ENCODE data around the gene COQ4.
"Not testable (repeated sequence)": the region's sequence is repeated elsewhere in the genome, so short reads cannot be mapped to it uniquely, and the experiment has no call there.

Gene COQ4

GRCh38 chr9:128304136-128304970 lies 18.3 kb upstream of the COQ4 start:
- DNase-seq, result no peak

- no peak for DNase-seq
Measured at GRCh38 chr9:128304971-128305288, 17.7 kb upstream of the COQ4 start.

GRCh38 chr9:128309551-128309950 lies 13.1 kb upstream of the COQ4 start:
- no peak for DNase-seq

GRCh38 chr9:128310461-128310860 lies 12.2 kb upstream of the COQ4 start:
- DNase-seq, result no peak

- no peak for DNase-seq
Measured at GRCh38 chr9:128314697-128315096, 7.9 kb upstream of the COQ4 start.

- DNase-seq, result no peak
Measured at GRCh38 chr9:128316421-128316820, 6.2 kb upstream of the COQ4 start.

GRCh38 chr9:128317629-128318028 lies 5.0 kb upstream of the COQ4 start:
- DNase-seq, result no peak

GRCh38 chr9:128321343-128321742 lies 1.3 kb upstream of the COQ4 start:
- no peak for DNase-seq

GRCh38 chr9:128321879-128322403 lies 698 bp upstream of the COQ4 start:
- DNase-seq, result no peak

- DNase-seq, result no peak
Measured at GRCh38 chr9:128323212-128323730, 632 bp downstream of the COQ4 start.

GRCh38 chr9:128323791-128324190 lies 1.2 kb downstream of the COQ4 start:
- DNase-seq, result no peak

- no peak for DNase-seq
Measured at GRCh38 chr9:128324401-128324800, 1.8 kb downstream of the COQ4 start.

GRCh38 chr9:128325629-128326028 lies 3.0 kb downstream of the COQ4 start:
- no peak for DNase-seq

GRCh38 chr9:128333451-128333869 lies 10.8 kb downstream of the COQ4 start:
- DNase-seq, result no peak

GRCh38 chr9:128335161-128335560 lies 12.5 kb downstream of the COQ4 start:
- no peak for DNase-seq

GRCh38 chr9:128335914-128336313 lies 13.3 kb downstream of the COQ4 start:
- DNase-seq, result no peak

GRCh38 chr9:128337936-128338335 lies 15.3 kb downstream of the COQ4 start:
- no peak for DNase-seq

GRCh38 chr9:128338852-128339614 lies 16.4 kb downstream of the COQ4 start:
- DNase-seq, result not testable (repeated sequence)

GRCh38 chr9:128339761-128340690 lies 17.4 kb downstream of the COQ4 start, which contains the start of gene SLC27A4:
Gene SLC27A4 (plus strand): TSS chr9:128340527. CDS start chr9:128343133, 2,606 bp downstream.
- peak; percentile 85 to 86 for DNase-seq

- DNase-seq, result peak in 1 of 2 donors; percentile 2
Measured at GRCh38 chr9:128340691-128341434, 18.2 kb downstream of the COQ4 start.

GRCh38 chr9:128341435-128341849 lies 18.8 kb downstream of the COQ4 start:
- peak; percentile 70 to 77 for DNase-seq

Data from CD4-positive, alpha-beta T cell treated with Interleukin-1 beta for 1 hour (primary cell).